ENCODE data around the gene IQSEC1.

Gene IQSEC1

GRCh38 chr3:13047296-13048165 lies 25.7 kb downstream of the IQSEC1 start:
- peak; percentile 31 for TF ChIP-seq CTCF (IDR thresholded peaks at IDR 0.05; ENCODE audit: insufficient read depth, low read depth, low read length, missing control alignments)
- H3K4me3 ChIP-seq (ENCODE audit: low read depth, low read length): no peak overlapping the region; the same call in 1 of the 2 replicates
- DNase-seq (ENCODE audit: low read depth): peak; percentile 56

GRCh38 chr3:13046569-13047274 lies 26.5 kb downstream of the IQSEC1 start:
- H3K4me3 ChIP-seq (ENCODE audit: low read depth, low read length): peak overlapping the region; percentile 33
- no peak for TF ChIP-seq CTCF (IDR thresholded peaks at IDR 0.05; ENCODE audit: insufficient read depth, low read depth, low read length, missing control alignments)

GRCh38 chr3:13045904-13046568 lies 27.2 kb downstream of the IQSEC1 start:
- DNase-seq (ENCODE audit: low read depth): peak; percentile 88

More at GRCh38 chr3:13046569-13047274, 26.5 kb downstream of the IQSEC1 start:
- peak; percentile 17 for DNase-seq (ENCODE audit: low read depth)

DNA sequence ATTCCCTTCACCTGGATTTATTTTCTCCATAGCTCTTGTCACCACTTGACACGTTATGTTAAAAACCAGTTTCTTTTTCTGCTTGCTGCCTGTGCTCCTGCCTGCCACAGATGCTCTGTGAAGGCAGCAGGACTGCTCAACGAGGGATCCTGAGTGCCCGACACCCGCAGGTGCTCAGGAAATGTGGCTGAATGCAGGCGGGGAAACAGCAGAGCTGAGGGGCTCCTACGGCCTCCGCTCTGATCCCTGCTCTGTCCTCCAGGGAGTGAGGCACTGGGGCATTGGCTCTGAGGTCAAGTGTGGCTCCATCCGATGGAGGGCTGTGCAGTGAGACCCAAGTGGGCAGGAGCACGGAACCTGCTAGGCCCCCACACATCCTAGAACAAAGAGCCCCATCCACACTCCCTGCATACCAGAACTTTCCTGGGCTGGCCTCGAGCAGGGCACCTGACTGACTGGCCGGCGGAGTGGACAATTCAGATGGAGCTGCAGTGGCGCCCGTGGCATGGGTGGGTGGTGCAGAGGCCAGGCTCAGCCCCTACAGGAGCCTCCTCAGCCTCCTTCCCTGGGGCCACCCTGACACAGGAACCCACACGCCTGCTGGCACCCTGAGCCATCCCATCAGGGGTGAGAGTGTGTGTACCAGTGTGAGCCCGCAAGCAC lies 27.9 kb downstream of the IQSEC1 start:
- no peak overlapping the region for H3K4me3 ChIP-seq (ENCODE audit: low read depth, low read length)
- DNase-seq (ENCODE audit: low read depth): no peak
- no peak for TF ChIP-seq CTCF (IDR thresholded peaks at IDR 0.05; ENCODE audit: insufficient read depth, low read depth, low read length, missing control alignments)

More at GRCh38 chr3:13045904-13046568, 27.2 kb downstream of the IQSEC1 start:
- peak overlapping the region; percentile 33 for H3K4me3 ChIP-seq (ENCODE audit: low read depth, low read length)
- TF ChIP-seq CTCF (IDR thresholded peaks at IDR 0.05; ENCODE audit: insufficient read depth, low read depth, low read length, missing control alignments): no peak

GRCh38 chr3:13044496-13045240 lies 28.6 kb downstream of the IQSEC1 start:
- DNase-seq (ENCODE audit: low read depth): no peak
- H3K4me3 ChIP-seq (ENCODE audit: low read depth, low read length): no peak overlapping the region

More at GRCh38 chr3:13044496-13045240, 28.6 kb downstream of the IQSEC1 start:
- TF ChIP-seq CTCF (IDR thresholded peaks at IDR 0.05; ENCODE audit: insufficient read depth, low read depth, low read length, missing control alignments): no peak

Measured in GM12865 (cell line).